H1 (cell line): ENCODE measurements around the gene CDIPT. TPM values are rescaled to one million over a fixed set of nuclear protein-coding genes. Genes with fewer than 3 reads are reported as not detected.

Experiments
- CTCF ChIA-PET: fragments of 300-600 bp; sonication (Branson Sonifier 250); formaldehyde crosslinking; loops from one replicate; lab custom pipeline; 2021; ENCODE audit not compliant: partially characterized antibody; lab: Charles Lee
- POLR2A ChIA-PET: fragments of 300-600 bp; sonication (Branson Sonifier 250); formaldehyde crosslinking; loops from one replicate; lab custom pipeline; 2021; ENCODE audit warnings: inconsistent platforms; ENCODE audit not compliant: partially characterized antibody; lab: Charles Lee
- DNase-seq, 2 experiments: peaks; one replicate each; pipeline versions ENCODE4 v3.0.0 to v3.0.0-alpha.2; 2010 to 2022; ENCODE audit warnings: low spot score in 2 of 2, low read depth in 1 of 2, mixed read lengths in 1 of 2
- FAIRE-seq: peaks from 2 replicates; lab custom pipeline; 2011; peaks lifted over from hg19 to GRCh38; lab: Jason Lieb, UNC
- H2AFZ ChIP-seq: 2 replicates; pipeline ENCODE4 v1.8.1; 2012; ENCODE audit warnings: low read length, inconsistent platforms
- H2AK5ac ChIP-seq: 2 replicates; pipeline ENCODE4 v1.6.1; 2013; ENCODE audit warnings: low read depth, low read length
- H2BK120ac ChIP-seq: replicated peaks from 2 replicates; pipeline ENCODE3; 2013; ENCODE audit warnings: low read depth, low read length, inconsistent platforms
- H2BK12ac ChIP-seq: 2 replicates; pipeline ENCODE4 v1.6.1; 2013; ENCODE audit warnings: low read depth, low read length
- H2BK15ac ChIP-seq: 2 replicates; pipeline ENCODE4 v1.6.1; 2013; ENCODE audit warnings: low read length
- H2BK20ac ChIP-seq: 2 replicates; pipeline ENCODE4 v1.6.1; 2013; ENCODE audit warnings: low read length
- H2BK5ac ChIP-seq: 2 replicates; pipeline ENCODE4 v1.6.1; 2013; ENCODE audit warnings: low read depth, low read length
- H3K14ac ChIP-seq: 2 replicates; pipeline ENCODE4 v1.6.1; 2013; ENCODE audit warnings: inconsistent platforms; ENCODE audit not compliant: insufficient read length
- H3K18ac ChIP-seq: 2 replicates; pipeline ENCODE4 v1.6.1; 2013; ENCODE audit warnings: low read length; ENCODE audit errors: extremely low read depth
- H3K23ac ChIP-seq: 2 replicates; pipeline ENCODE4 v1.6.1; 2013; ENCODE audit warnings: inconsistent platforms; ENCODE audit not compliant: insufficient read length
- H3K23me2 ChIP-seq: 2 replicates; pipeline ENCODE4 v1.6.1; 2013; ENCODE audit warnings: low read depth, low read length
- H3K27ac ChIP-seq: 2 replicates; pipeline ENCODE4 v1.6.1; 2011; ENCODE audit warnings: low read depth, low read length, inconsistent platforms
- H3K27me3 ChIP-seq, 4 experiments: replicated peaks in 1 of 4; 1 replicate in 1 of 4; 2 replicates in 3 of 4; pipeline versions ENCODE4 v1.6.1 to v1.8.1; 2011 to 2013; ENCODE audit warnings: low read length in 3 of 4, mild to moderate bottlenecking in 3 of 4, inconsistent platforms in 2 of 4, mixed read lengths in 2 of 4, moderate library complexity in 1 of 4; ENCODE audit not compliant: control insufficient read depth in 3 of 4, insufficient read depth in 3 of 4; ENCODE audit errors: extremely low read depth in 1 of 4
- H3K36me3 ChIP-seq, 4 experiments: 2 replicates each; pipeline versions ENCODE4 v1.6.1 to v1.8.1; 2011 to 2013; ENCODE audit warnings: mild to moderate bottlenecking in 4 of 4, low read length in 3 of 4, moderate library complexity in 2 of 4, control low read depth in 1 of 4, inconsistent platforms in 1 of 4; ENCODE audit not compliant: insufficient read depth in 4 of 4, control insufficient read depth in 2 of 4
- H3K4ac ChIP-seq: replicated peaks from 2 replicates; pipeline ENCODE3; 2013; ENCODE audit warnings: low read length, low read depth, mixed read lengths, inconsistent platforms; ENCODE audit not compliant: insufficient read length
- H3K4me1 ChIP-seq, 4 experiments: replicated peaks in 1 of 4; 1 replicate in 1 of 4; 2 replicates in 3 of 4; pipeline versions ENCODE4 v1.6.1 to v1.8.1; 2011 to 2013; ENCODE audit warnings: low read length in 3 of 4, inconsistent platforms in 2 of 4, mixed read lengths in 1 of 4; ENCODE audit not compliant: insufficient read depth in 4 of 4, control insufficient read depth in 3 of 4
- H3K4me2 ChIP-seq, 2 experiments: 2 replicates each; pipeline versions ENCODE4 v1.6.1 to v1.8.1; 2011 to 2013; ENCODE audit warnings: low read depth in 2 of 2, low read length in 2 of 2, control low read depth in 1 of 2, inconsistent platforms in 1 of 2, mild to moderate bottlenecking in 1 of 2; ENCODE audit not compliant: insufficient read depth in 1 of 2
- H3K4me3 ChIP-seq, 4 experiments: fragments of 200-600, 300-600 bp in 1 of 4; sonication (generic), shearing (Covaris generic), sonication (Bioruptor Twin) in 1 of 4; 2 replicates each; pipeline versions ENCODE4 v1.5.1 to v1.8.1; 2011 to 2016; ENCODE audit warnings: low read length in 4 of 4, low read depth in 3 of 4, control low read depth in 2 of 4, inconsistent platforms in 2 of 4, mild to moderate bottlenecking in 2 of 4, mixed read lengths in 1 of 4, moderate library complexity in 1 of 4; ENCODE audit not compliant: insufficient read depth in 2 of 4; ENCODE audit errors: extremely low read depth in 1 of 4
- H3K56ac ChIP-seq: replicated peaks from 2 replicates; pipeline ENCODE3; 2013; ENCODE audit warnings: low read depth, mild to moderate bottlenecking, mixed read lengths, low read length, inconsistent platforms; ENCODE audit not compliant: insufficient read length
- H3K79me1 ChIP-seq: 2 replicates; pipeline ENCODE4 v1.6.1; 2013; ENCODE audit warnings: low read depth, low read length, control low read depth
- H3K79me2 ChIP-seq, 2 experiments: 2 replicates each; pipeline versions ENCODE4 v1.6.1 to v1.8.1; 2012 to 2013; ENCODE audit warnings: low read length in 2 of 2, mild to moderate bottlenecking in 2 of 2, inconsistent platforms in 1 of 2; ENCODE audit not compliant: insufficient read depth in 2 of 2, control insufficient read depth in 1 of 2
- H3K9ac ChIP-seq, 4 experiments: replicated peaks in 1 of 4; 1 replicate in 1 of 4; 2 replicates in 3 of 4; pipeline versions ENCODE4 v1.6.1 to v1.8.1; 2011 to 2013; ENCODE audit warnings: low read depth in 3 of 4, low read length in 3 of 4, control low read depth in 2 of 4, mild to moderate bottlenecking in 2 of 4, moderate library complexity in 2 of 4, inconsistent platforms in 1 of 4; ENCODE audit errors: extremely low read depth in 1 of 4
- H3K9me3 ChIP-seq, 2 experiments: 2 replicates each; pipeline versions ENCODE4 v1.6.1 to v1.8.1; 2012 to 2013; ENCODE audit warnings: mild to moderate bottlenecking in 2 of 2, moderate library complexity in 2 of 2, control low read depth in 1 of 2, inconsistent platforms in 1 of 2, low read depth in 1 of 2, low read length in 1 of 2, mixed read lengths in 1 of 2; ENCODE audit not compliant: insufficient read depth in 2 of 2
- H4K20me1 ChIP-seq, 2 experiments: replicated peaks in 1 of 2; 2 replicates each; pipeline versions ENCODE3 to v1.8.1; 2011 to 2013; ENCODE audit warnings: inconsistent platforms in 2 of 2, low read length in 2 of 2, mild to moderate bottlenecking in 1 of 2; ENCODE audit not compliant: insufficient read depth in 2 of 2, control insufficient read depth in 1 of 2
- H4K5ac ChIP-seq: 2 replicates; pipeline ENCODE4 v1.6.1; 2013; ENCODE audit warnings: low read length, low read depth, mixed read lengths, inconsistent platforms; ENCODE audit not compliant: insufficient read length
- H4K8ac ChIP-seq: 2 replicates; pipeline ENCODE4 v1.8.0; 2013; ENCODE audit warnings: mild to moderate bottlenecking, moderate library complexity, low read length, inconsistent platforms; ENCODE audit not compliant: insufficient read depth; ENCODE audit errors: extremely low read depth
- H4K91ac ChIP-seq: replicated peaks from 2 replicates; pipeline ENCODE3; 2013; ENCODE audit warnings: low read length, mixed read lengths, inconsistent platforms; ENCODE audit not compliant: insufficient read length
- NRF1 ChIP-seq: IDR thresholded peaks from 2 replicates; pipeline ENCODE4 v1.6.1; 2011; ENCODE audit warnings: mild to moderate bottlenecking, low read depth, low read length, improper control_type of control experiment
- SIX5 ChIP-seq: IDR thresholded peaks from 2 replicates; pipeline ENCODE4 v1.6.1; 2011; ENCODE audit warnings: mild to moderate bottlenecking, low read depth, low read length
- WGBS, 2 experiments: shearing (Covaris generic) in 1 of 2; methylation state at CpG; one replicate each; pipeline versions ENCODE4 v1.1.6 to v1.1.7; 2013 to 2015; ENCODE audit warnings: low lambda C conversion rate in 2 of 2, mixed read lengths in 2 of 2, inconsistent platforms in 1 of 2, low coverage in 1 of 2, missing lambda C conversion rate in 1 of 2; ENCODE audit not compliant: insufficient replicate concordance in 2 of 2, insufficient coverage in 1 of 2, insufficient read length in 1 of 2; ENCODE audit errors: extremely low coverage in 1 of 2, missing lambda C conversion rate in 1 of 2; 5-methylcytosine and 5-hydroxymethylcytosine counted together
- polyA plus RNA-seq, 7 experiments: library from polyadenylated mRNA; depleted of rRNA in 3 of 7; stranded (reverse) in 5 of 7; unstranded in 2 of 7; fragments of >200 nt in 5 of 7; fragments of 200-250 nt in 2 of 7; gene quantifications; 1 replicate in 5 of 7; 2 replicates in 1 of 7; 4 replicates in 1 of 7; pipeline versions ENCODE4 v1.2.1 to v1.2.3, GENCODE V29; 2011 to 2013; ENCODE audit warnings: missing spikeins in 2 of 7, mixed read lengths in 2 of 7
- total RNA-seq: library from RNA; stranded (reverse); fragmentation: NEBNext Ultra II Directional; extraction: Animal tissue kit (Norgen Biotek cat#: 25700); gene quantifications from 2 replicates; pipeline ENCODE4 v1.2.1, GENCODE V29; 2021

Gene CDIPT
- total and polyA plus RNA-seq, 2 of the 8 experiments (the other 6 are each of a cell fraction or from before 2014, with no cell fraction given): 69.2 to 140 TPM

GRCh38 chr16:29810699-29811169 is 52.3 kb downstream of the CDIPT start:
- Histone ChIP-seq H3K27me3 (no peaks in the 10 kb centered on the region), H2AFZ (no peak overlapping the region), H3K18ac (peak overlapping the region; percentile 44; the same call in 1 of the 2 replicates), H3K23ac (no peak overlapping the region), H2BK15ac (no peak overlapping the region), H3K9ac (no peak overlapping the region), H2BK120ac (no peak overlapping the region), H4K8ac (no peak overlapping the region), H3K79me2 (peaks cover 7 to 30% of the 10 kb centered on the region in 2 experiments), H2BK20ac (no peak overlapping the region), H3K56ac (no peak overlapping the region), H3K27ac (no peak overlapping the region; the same call in 1 of the 2 replicates), H3K9me3 (no peaks in the 10 kb centered on the region), H3K79me1 (no peaks in the 10 kb centered on the region; the same call in 1 of the 2 replicates), H3K4me3 (peak overlapping the region; percentile 1 to 85 (median 56); a peak in 5 of 8 replicates), H4K5ac (peak overlapping the region; percentile 41), H3K4ac (no peak overlapping the region), H4K20me1 (peaks cover 15 to 21% of the 10 kb centered on the region in 2 experiments), H3K23me2 (peaks cover 36% of the 10 kb centered on the region), H4K91ac (no peak overlapping the region), H3K36me3 (peaks cover 6 to 25% (median 10%) of the 10 kb centered on the region in 4 experiments), H3K4me1 (peaks cover 0 to 52% (median 42%) of the 10 kb centered on the region in 4 experiments; a peak in 6 of 7 replicates), H3K14ac (no peak overlapping the region), H2AK5ac (no peak overlapping the region), H2BK12ac (no peak overlapping the region), H3K4me2 (peak overlapping the region; percentile 91 to 92), H2BK5ac (peak overlapping the region; percentile 91; the same call in 1 of the 2 replicates)
- TF ChIP-seq SIX5 (peak; percentile 4; the same call in 1 of the 2 replicates), NRF1 (no peak)
- WGBS, 2 experiments: 10% methylated on average over 6 of the region's 9 CpGs; no CpG with 5 or more reads in 1 of the 2 experiments
- peak in 1 of 2 experiments; percentile 61 for DNase-seq
- FAIRE-seq: no peak
- ChIA-PET CTCF (interaction anchor here (0.9 to 4.4 kb wide), 3 partner anchors 7 to 244 kb away, joined by 3 to 30 read pairs (median 3); partner anchors contain the start of genes MVP and PAGR1), POLR2A (interaction anchor here (0.7 to 2.3 kb wide), 11 partner anchors 11 to 242 kb away, joined by 3 to 21 read pairs (median 5); partner anchors contain the start of genes CDIPT, KIF22, MVP and QPRT)
